ENCODE measurements around the gene CST3. TPM values are rescaled to one million over a fixed set of nuclear protein-coding genes. Genes with fewer than 3 reads are reported as not detected.
A peak's percentile ranks its signal among the peaks of the same experiment; 100 is the strongest.
"Not testable (repeated sequence)": the region's sequence is repeated elsewhere in the genome, so short reads cannot be mapped to it uniquely, and the experiment has no call there.

The CST3 gene, protein sequence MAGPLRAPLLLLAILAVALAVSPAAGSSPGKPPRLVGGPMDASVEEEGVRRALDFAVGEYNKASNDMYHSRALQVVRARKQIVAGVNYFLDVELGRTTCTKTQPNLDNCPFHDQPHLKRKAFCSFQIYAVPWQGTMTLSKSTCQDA
- 1 to 10 TPM; 5.9 to 8.5 TPM for total RNA-seq

- Mint-ChIP-seq H3K4me1 (no peaks in the 10 kb centered on the region), H3K4me3 (peak within 1 kb of the TSS; percentile 58), H3K9me3 (no peaks in the 10 kb centered on the region), H3K36me3 (no peaks in the 10 kb centered on the region), H3K27ac (no peak within 1 kb of the TSS), H3K27me3 (peaks cover 29% of the 10 kb centered on the region)
- DNase-seq: peak; percentile 45
- POLR2A ChIA-PET: no interaction called here
- peak; percentile 51 for ATAC-seq (ENCODE audit: low read depth)
These were observed at the start of gene CST3 for GRCh38 chr20:23637282-23638221. Gene CST3 (minus strand): TSS chr20:23637955. CDS start chr20:23637862, 93 bp downstream.

- POLR2A ChIA-PET: no interaction called here
These were observed 48.4 kb upstream of the CST3 start for GRCh38 chr20:23686046-23686750.

DNA sequence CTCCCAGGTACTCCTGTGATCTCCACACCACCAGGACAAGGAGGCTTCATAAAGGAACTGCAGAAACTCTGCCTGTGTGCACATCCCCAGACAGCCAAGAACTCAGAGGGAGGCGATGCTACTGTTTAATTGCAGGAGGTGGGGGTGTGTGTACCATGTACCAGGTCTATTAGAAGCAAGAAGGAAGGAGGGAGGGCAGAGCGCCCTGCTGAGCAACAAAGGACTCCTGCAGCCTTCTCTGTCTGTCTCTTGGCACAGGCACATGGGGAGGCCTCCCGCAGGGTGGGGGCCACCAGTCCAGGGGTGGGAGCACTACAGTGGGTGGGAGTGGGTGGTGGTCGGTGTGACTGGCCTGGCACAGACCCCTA, 47.8 kb upstream of the CST3 start:
- H3K27ac Mint-ChIP-seq; H3K36me3 Mint-ChIP-seq; POLR2A ChIA-PET; H3K27me3 Mint-ChIP-seq; H3K9me3 Mint-ChIP-seq; ATAC-seq (ENCODE audit: low read depth); H3K4me3 Mint-ChIP-seq; DNase-seq; H3K4me1 Mint-ChIP-seq: not testable (repeated sequence)

More at GRCh38 chr20:23686046-23686750, 48.4 kb upstream of the CST3 start:
- Mint-ChIP-seq H3K27ac (no peak overlapping the region), H3K27me3 (peaks cover 2% of the 10 kb centered on the region), H3K4me3 (no peak overlapping the region), H3K4me1 (no peaks in the 10 kb centered on the region), H3K9me3 (no peaks in the 10 kb centered on the region), H3K36me3 (no peaks in the 10 kb centered on the region)
- ATAC-seq (ENCODE audit: low read depth) (no peak), DNase-seq (no peak)

GRCh38 chr20:23684261-23684660, 46.5 kb upstream of the CST3 start:
- POLR2A ChIA-PET: no interaction called here
- peaks cover 9% of the 10 kb centered on the region for H3K27me3 Mint-ChIP-seq

GRCh38 chr20:23683807-23684206, 46.1 kb upstream of the CST3 start:
- POLR2A ChIA-PET: no interaction called here
- no peaks in the 10 kb centered on the region for H3K36me3 Mint-ChIP-seq
- no peaks in the 10 kb centered on the region for H3K9me3 Mint-ChIP-seq
- no peak overlapping the region for H3K4me3 Mint-ChIP-seq
- DNase-seq (no peak), ATAC-seq (ENCODE audit: low read depth) (no peak)
- H3K4me1 Mint-ChIP-seq: no peaks in the 10 kb centered on the region
- H3K27me3 Mint-ChIP-seq: peaks cover 9% of the 10 kb centered on the region
- no peak overlapping the region for H3K27ac Mint-ChIP-seq

More at GRCh38 chr20:23684261-23684660, 46.5 kb upstream of the CST3 start:
- DNase-seq: no peak
- H3K4me1 Mint-ChIP-seq: no peaks in the 10 kb centered on the region
- H3K27ac Mint-ChIP-seq: no peak overlapping the region
- no peaks in the 10 kb centered on the region for H3K9me3 Mint-ChIP-seq
- no peak overlapping the region for H3K4me3 Mint-ChIP-seq
- no peaks in the 10 kb centered on the region for H3K36me3 Mint-ChIP-seq
- ATAC-seq (ENCODE audit: low read depth): no peak

DNA sequence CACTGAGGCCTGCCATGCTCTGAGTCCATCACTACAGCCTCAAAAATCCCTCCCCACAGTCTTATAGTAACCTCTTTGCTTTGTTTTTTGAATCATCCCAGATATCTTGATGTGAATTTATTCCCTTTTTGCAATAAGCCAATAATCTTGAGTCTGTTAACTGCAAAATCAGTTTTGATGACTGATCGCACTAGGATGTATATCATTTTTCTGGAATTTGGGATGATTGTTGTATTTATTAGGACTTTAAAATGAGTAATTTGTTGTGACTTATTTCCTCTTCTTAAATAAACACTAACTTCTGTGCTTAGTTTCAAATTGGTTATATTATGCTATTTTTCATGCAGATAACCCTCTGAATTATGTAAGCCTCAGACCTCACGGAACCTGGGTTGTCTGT, 45.5 kb upstream of the CST3 start:
- Mint-ChIP-seq H3K27me3 (peaks cover 9% of the 10 kb centered on the region), H3K4me3 (no peak overlapping the region), H3K9me3 (no peaks in the 10 kb centered on the region), H3K36me3 (no peaks in the 10 kb centered on the region), H3K27ac (no peak overlapping the region), H3K4me1 (no peaks in the 10 kb centered on the region)
- POLR2A ChIA-PET: no interaction called here
- DNase-seq: no peak
- no peak for ATAC-seq (ENCODE audit: low read depth)

GRCh38 chr20:23680146-23680545, 42.4 kb upstream of the CST3 start:
- ATAC-seq (ENCODE audit: low read depth): no peak
- Mint-ChIP-seq H3K4me3 (no peak overlapping the region), H3K36me3 (no peaks in the 10 kb centered on the region), H3K27ac (no peak overlapping the region), H3K9me3 (no peaks in the 10 kb centered on the region), H3K4me1 (no peaks in the 10 kb centered on the region), H3K27me3 (peaks cover 16% of the 10 kb centered on the region)
- DNase-seq: no peak
- POLR2A ChIA-PET: no interaction called here

DNA sequence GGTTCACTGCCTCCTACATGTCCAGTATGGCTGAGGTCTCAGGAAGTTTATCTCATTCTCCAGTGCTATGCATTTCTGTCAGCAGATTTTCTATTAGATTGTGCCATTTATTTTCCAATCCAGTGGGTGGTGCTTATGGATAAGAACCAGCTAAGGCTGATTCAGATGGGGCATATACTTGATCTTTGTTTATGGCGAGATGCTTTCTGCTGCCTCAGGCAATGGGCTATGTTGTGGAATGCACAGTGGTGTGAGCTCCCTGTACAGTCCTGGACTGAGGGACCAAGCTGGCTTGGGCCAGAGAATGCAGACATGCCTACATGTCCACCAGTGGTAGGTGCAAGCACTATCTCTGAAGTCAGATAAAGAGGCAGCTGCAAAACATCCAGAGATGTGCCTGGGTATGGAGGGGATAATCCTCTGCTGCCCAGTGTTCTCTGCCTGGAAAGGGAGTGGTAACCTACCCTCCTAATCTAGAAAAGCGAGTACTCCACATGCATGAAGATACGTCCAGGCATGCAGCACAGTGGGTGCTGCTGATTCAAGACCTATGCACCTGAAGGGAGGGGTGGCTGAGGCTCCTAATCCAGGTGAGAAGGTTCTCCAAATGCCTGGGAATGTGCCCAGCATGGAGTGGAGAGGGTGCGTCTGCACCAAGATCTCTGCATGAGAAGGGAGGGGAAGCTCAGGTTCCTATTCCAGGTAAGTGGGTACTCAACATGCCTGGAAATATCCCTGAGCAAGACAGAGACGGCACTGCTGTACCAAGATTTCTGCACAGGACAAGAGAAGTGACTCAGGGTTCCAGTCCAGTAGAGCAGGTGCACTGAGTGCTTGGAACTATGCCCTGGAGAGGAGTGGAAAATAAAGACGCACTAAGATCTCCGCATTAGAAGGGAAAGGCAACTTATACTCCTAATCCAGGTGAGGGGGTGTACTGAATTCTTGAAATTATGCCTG, 41.7 kb upstream of the CST3 start:
- no peaks in the 10 kb centered on the region for H3K36me3 Mint-ChIP-seq
- H3K4me1 Mint-ChIP-seq: no peaks in the 10 kb centered on the region
- H3K9me3 Mint-ChIP-seq: no peaks in the 10 kb centered on the region
- POLR2A ChIA-PET: no interaction called here
- no peak for ATAC-seq (ENCODE audit: low read depth)
- H3K27ac Mint-ChIP-seq: no peak overlapping the region
- no peak for DNase-seq
- H3K4me3 Mint-ChIP-seq: no peak overlapping the region
- H3K27me3 Mint-ChIP-seq: peaks cover 16% of the 10 kb centered on the region

- Mint-ChIP-seq H3K4me1 (no peaks in the 10 kb centered on the region), H3K27ac (no peak overlapping the region), H3K27me3 (peaks cover 14% of the 10 kb centered on the region), H3K9me3 (no peaks in the 10 kb centered on the region), H3K36me3 (no peaks in the 10 kb centered on the region), H3K4me3 (no peak overlapping the region)
- DNase-seq (no peak), ATAC-seq (ENCODE audit: low read depth) (no peak)
- POLR2A ChIA-PET: no interaction called here
These were observed 35.5 kb upstream of the CST3 start for GRCh38 chr20:23673209-23673608.

- Mint-ChIP-seq H3K36me3 (no peaks in the 10 kb centered on the region), H3K9me3 (no peaks in the 10 kb centered on the region), H3K27ac (no peak overlapping the region), H3K27me3 (peaks cover 13% of the 10 kb centered on the region), H3K4me1 (no peaks in the 10 kb centered on the region), H3K4me3 (no peak overlapping the region)
- POLR2A ChIA-PET: no interaction called here
- DNase-seq (no peak), ATAC-seq (ENCODE audit: low read depth) (no peak)
These were observed 34.4 kb upstream of the CST3 start for GRCh38 chr20:23672158-23672557.

DNA sequence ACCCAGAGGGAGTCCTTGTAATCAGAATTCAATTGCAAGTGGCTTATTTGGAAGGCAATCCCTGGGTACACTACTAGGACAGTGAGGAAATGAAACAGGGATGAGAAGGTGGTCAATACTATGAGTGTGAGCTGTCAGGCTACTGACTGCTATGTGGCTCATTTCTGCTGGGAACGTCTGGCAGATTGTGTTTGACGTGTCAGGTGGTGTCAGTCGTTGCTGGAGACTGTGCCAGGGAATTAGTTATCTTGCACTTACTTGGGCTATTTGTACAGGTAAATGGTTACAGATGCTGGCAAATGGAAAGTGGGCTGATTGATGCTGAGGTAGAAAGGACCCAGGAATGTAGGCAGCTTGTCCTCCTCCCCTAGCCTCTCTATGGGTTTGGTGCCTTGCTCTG, 33.7 kb upstream of the CST3 start:
- peaks cover 13% of the 10 kb centered on the region for H3K27me3 Mint-ChIP-seq
- no peak for DNase-seq
- POLR2A ChIA-PET: no interaction called here
- no peak overlapping the region for H3K27ac Mint-ChIP-seq
- no peaks in the 10 kb centered on the region for H3K9me3 Mint-ChIP-seq
- no peak overlapping the region for H3K4me3 Mint-ChIP-seq
- no peak for ATAC-seq (ENCODE audit: low read depth)
- H3K36me3 Mint-ChIP-seq: no peaks in the 10 kb centered on the region
- no peaks in the 10 kb centered on the region for H3K4me1 Mint-ChIP-seq

- POLR2A ChIA-PET: no interaction called here
- H3K9me3 Mint-ChIP-seq: no peaks in the 10 kb centered on the region
- no peak overlapping the region for H3K4me3 Mint-ChIP-seq
- no peak for DNase-seq
- ATAC-seq (ENCODE audit: low read depth): no peak
- no peaks in the 10 kb centered on the region for H3K4me1 Mint-ChIP-seq
- H3K27me3 Mint-ChIP-seq: peaks cover 8% of the 10 kb centered on the region
- no peaks in the 10 kb centered on the region for H3K36me3 Mint-ChIP-seq
- H3K27ac Mint-ChIP-seq: no peak overlapping the region
These were observed 32.6 kb upstream of the CST3 start for GRCh38 chr20:23670361-23670760.

GRCh38 chr20:23669866-23670265, 32.1 kb upstream of the CST3 start:
- Mint-ChIP-seq H3K27ac (no peak overlapping the region), H3K9me3 (no peaks in the 10 kb centered on the region), H3K4me3 (no peak overlapping the region), H3K4me1 (no peaks in the 10 kb centered on the region), H3K27me3 (peaks cover 7% of the 10 kb centered on the region), H3K36me3 (no peaks in the 10 kb centered on the region)
- POLR2A ChIA-PET: no interaction called here
- ATAC-seq (ENCODE audit: low read depth): no peak
- no peak for DNase-seq

Measured in activated naive CD8-positive, alpha-beta T cell treated with anti-CD3 and anti-CD28 coated beads, Interleukin-2, amount 10 ng/mL, durations not matched to agents 7 days and 5 days (primary cell).